Adipocyte (in vitro differentiated cells): ENCODE data around the gene IL17RA.

Experiments used
- DNase-seq: peaks from one replicate; pipeline ENCODE4 v3.0.0-alpha.2; 2015; ENCODE audit warnings: low read depth
- H3K27me3 ChIP-seq: replicated peaks from 2 replicates; pipeline ENCODE4 v1.7.0; 2013; ENCODE audit warnings: mild to moderate bottlenecking, low read length, moderate library complexity; ENCODE audit not compliant: control insufficient read depth, insufficient read depth
- H3K36me3 ChIP-seq: 2 replicates; pipeline ENCODE4 v1.7.0; 2013; ENCODE audit warnings: low read length, mild to moderate bottlenecking, moderate library complexity; ENCODE audit not compliant: control insufficient read depth, insufficient read depth, severe bottlenecking
- H3K4me1 ChIP-seq: 2 replicates; pipeline ENCODE4 v1.7.0; 2013; ENCODE audit warnings: mild to moderate bottlenecking, low read length, moderate library complexity; ENCODE audit not compliant: control insufficient read depth, insufficient read depth
- H3K4me3 ChIP-seq: 2 replicates; pipeline ENCODE4 v1.7.0; 2013; ENCODE audit warnings: mild to moderate bottlenecking, low read length, moderate library complexity
- H3K9ac ChIP-seq: 2 replicates; pipeline ENCODE4 v1.7.0; 2013; ENCODE audit warnings: mild to moderate bottlenecking, low read length, moderate library complexity
- H3K9me3 ChIP-seq: 2 replicates; pipeline ENCODE4 v1.7.0; 2013; ENCODE audit warnings: mild to moderate bottlenecking, low read length, moderate library complexity; ENCODE audit not compliant: control insufficient read depth

The IL17RA gene

GRCh38 chr22:17132112-17132511, 47.3 kb downstream of the IL17RA start:
- H3K4me3 ChIP-seq: no peak overlapping the region
- no peak for DNase-seq
- no peaks in the 10 kb centered on the region for H3K27me3 ChIP-seq
- no peaks in the 10 kb centered on the region for H3K4me1 ChIP-seq
- H3K36me3 ChIP-seq: no peaks in the 10 kb centered on the region
- no peak overlapping the region for H3K9ac ChIP-seq
- H3K9me3 ChIP-seq: no peaks in the 10 kb centered on the region

GRCh38 chr22:17133137-17133536, 48.3 kb downstream of the IL17RA start:
- no peaks in the 10 kb centered on the region for H3K27me3 ChIP-seq
- no peak for DNase-seq
- no peak overlapping the region for H3K9ac ChIP-seq
- H3K36me3 ChIP-seq: peaks cover 6% of the 10 kb centered on the region
- H3K4me3 ChIP-seq: no peak overlapping the region
- no peaks in the 10 kb centered on the region for H3K9me3 ChIP-seq
- no peaks in the 10 kb centered on the region for H3K4me1 ChIP-seq

GRCh38 chr22:17135153-17135760, 50.5 kb downstream of the IL17RA start:
- peaks cover 14% of the 10 kb centered on the region for H3K36me3 ChIP-seq
- DNase-seq: no peak
- no peak overlapping the region for H3K9ac ChIP-seq
- H3K4me3 ChIP-seq: no peak overlapping the region
- H3K27me3 ChIP-seq: no peaks in the 10 kb centered on the region
- no peaks in the 10 kb centered on the region for H3K4me1 ChIP-seq
- H3K9me3 ChIP-seq: no peaks in the 10 kb centered on the region

- no peak for DNase-seq
- no peaks in the 10 kb centered on the region for H3K27me3 ChIP-seq
- no peak overlapping the region for H3K9ac ChIP-seq
- peaks cover 33% of the 10 kb centered on the region for H3K36me3 ChIP-seq
- no peak overlapping the region for H3K4me3 ChIP-seq
- H3K9me3 ChIP-seq: no peaks in the 10 kb centered on the region
- no peaks in the 10 kb centered on the region for H3K4me1 ChIP-seq
Observed at GRCh38 chr22:17137170-17137569, 52.4 kb downstream of the IL17RA start.

GRCh38 chr22:17137861-17138425, 53.1 kb downstream of the IL17RA start:
- H3K27me3 ChIP-seq: no peaks in the 10 kb centered on the region
- no peak for DNase-seq
- peaks cover 39% of the 10 kb centered on the region for H3K36me3 ChIP-seq
- no peak overlapping the region for H3K4me3 ChIP-seq
- no peaks in the 10 kb centered on the region for H3K9me3 ChIP-seq
- H3K4me1 ChIP-seq: no peaks in the 10 kb centered on the region
- H3K9ac ChIP-seq: no peak overlapping the region

GRCh38 chr22:17138513-17138912, 53.7 kb downstream of the IL17RA start:
- Histone ChIP-seq H3K4me1 (no peaks in the 10 kb centered on the region), H3K36me3 (peaks cover 45% of the 10 kb centered on the region), H3K9ac (no peak overlapping the region), H3K27me3 (no peaks in the 10 kb centered on the region), H3K9me3 (no peaks in the 10 kb centered on the region), H3K4me3 (no peak overlapping the region)
- no peak for DNase-seq

- Histone ChIP-seq H3K4me1 (no peaks in the 10 kb centered on the region), H3K9me3 (no peaks in the 10 kb centered on the region), H3K27me3 (no peaks in the 10 kb centered on the region), H3K4me3 (no peak overlapping the region), H3K36me3 (peaks cover 53% of the 10 kb centered on the region), H3K9ac (no peak overlapping the region)
- no peak for DNase-seq
Observed at GRCh38 chr22:17140022-17140421, 55.2 kb downstream of the IL17RA start.

GRCh38 chr22:17140826-17141766, 56.3 kb downstream of the IL17RA start:
- Histone ChIP-seq H3K4me1 (no peaks in the 10 kb centered on the region), H3K27me3 (no peaks in the 10 kb centered on the region), H3K9ac (no peak overlapping the region), H3K4me3 (no peak overlapping the region), H3K9me3 (no peaks in the 10 kb centered on the region), H3K36me3 (peaks cover 55% of the 10 kb centered on the region)
- no peak for DNase-seq

GRCh38 chr22:17143101-17143500, 58.3 kb downstream of the IL17RA start:
- Histone ChIP-seq H3K27me3 (no peaks in the 10 kb centered on the region), H3K36me3 (peaks cover 56% of the 10 kb centered on the region), H3K9me3 (no peaks in the 10 kb centered on the region), H3K4me3 (no peak overlapping the region), H3K9ac (no peak overlapping the region), H3K4me1 (no peaks in the 10 kb centered on the region)
- DNase-seq: no peak

- Histone ChIP-seq H3K4me1 (no peaks in the 10 kb centered on the region), H3K36me3 (peaks cover 49% of the 10 kb centered on the region), H3K27me3 (no peaks in the 10 kb centered on the region), H3K9me3 (no peaks in the 10 kb centered on the region), H3K9ac (no peak overlapping the region), H3K4me3 (no peak overlapping the region)
- no peak for DNase-seq
Observed at GRCh38 chr22:17143826-17144225, 59.0 kb downstream of the IL17RA start.

- Histone ChIP-seq H3K4me3 (no peak overlapping the region), H3K36me3 (peaks cover 47% of the 10 kb centered on the region)
- no peak for DNase-seq
Observed at GRCh38 chr22:17145021-17145680, 60.4 kb downstream of the IL17RA start.

More at GRCh38 chr22:17145021-17145680, 60.4 kb downstream of the IL17RA start:
- Histone ChIP-seq H3K4me1 (no peaks in the 10 kb centered on the region), H3K27me3 (no peaks in the 10 kb centered on the region), H3K9me3 (no peaks in the 10 kb centered on the region), H3K9ac (no peak overlapping the region)
